ENCODE measurements around the gene DCAF8L2.
"Not testable (repeated sequence)": the region's sequence is repeated elsewhere in the genome, so short reads cannot be mapped to it uniquely, and the experiment has no call there.

DCAF8L2 gene

DNA sequence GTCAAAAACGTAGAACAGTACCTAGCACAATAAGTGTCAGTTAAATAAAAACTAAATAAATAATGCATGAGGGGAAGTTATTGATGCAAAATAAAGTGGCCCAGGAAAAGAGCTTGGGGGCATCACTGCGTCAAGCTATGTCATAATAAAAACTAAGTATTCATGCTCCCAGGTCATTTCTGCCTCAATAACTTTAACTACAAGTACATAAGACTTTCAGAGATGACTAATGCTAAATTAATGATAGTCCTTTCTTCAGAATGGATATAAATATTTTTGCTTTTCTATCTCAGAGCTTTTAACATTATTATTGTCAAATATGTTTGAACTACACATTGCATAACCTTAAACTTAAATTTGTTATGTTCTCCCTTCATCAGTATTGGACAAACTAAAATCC lies 125.5 kb downstream of the DCAF8L2 start:
- no peak for DNase-seq
- TF ChIP-seq CTCF (IDR thresholded peaks at IDR 0.05; ENCODE audit: low read depth, low read length, missing control alignments): no peak
- H3K4me3 ChIP-seq (ENCODE audit: low read depth, low read length): no peak overlapping the region
- H3K36me3 ChIP-seq (replicated peaks): no peaks in the 10 kb centered on the region
- no peaks in the 10 kb centered on the region for H3K27me3 ChIP-seq (replicated peaks)
- no peak overlapping the region for H3K27ac ChIP-seq
- in situ Hi-C loops (cut with HindIII; ENCODE audit: low pct_ligation_motif_present, low sequenced_read_pairs): no loop called here

- no peak overlapping the region for H3K4me3 ChIP-seq (ENCODE audit: low read depth, low read length)
- H3K36me3 ChIP-seq (replicated peaks): no peaks in the 10 kb centered on the region
- peak; percentile 1 for DNase-seq
- TF ChIP-seq CTCF (IDR thresholded peaks at IDR 0.05; ENCODE audit: low read depth, low read length, missing control alignments): no peak
- no peaks in the 10 kb centered on the region for H3K27me3 ChIP-seq (replicated peaks)
- in situ Hi-C loops (cut with HindIII; ENCODE audit: low pct_ligation_motif_present, low sequenced_read_pairs): no loop called here
- H3K27ac ChIP-seq: no peak overlapping the region
Observed at GRCh38 chrX:27728291-27728690, 138.1 kb downstream of the DCAF8L2 start.

DNA sequence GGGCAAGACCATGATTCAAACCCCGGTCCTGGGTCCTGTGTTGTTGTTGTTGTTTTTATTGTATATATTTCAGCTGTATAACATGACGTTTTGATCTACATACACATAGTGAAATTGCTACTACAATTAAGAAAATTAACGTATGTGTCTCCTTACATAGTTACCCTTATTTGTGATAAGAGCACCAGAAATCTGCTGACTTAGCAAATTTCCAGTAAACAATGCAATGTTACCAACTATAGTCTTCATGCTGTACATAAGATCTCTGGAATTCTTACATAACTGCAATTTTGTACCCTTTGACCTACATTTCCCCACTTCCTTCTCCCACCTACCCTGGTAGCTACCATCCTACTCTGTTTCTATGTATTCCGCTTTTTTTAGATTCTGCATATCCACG lies 141.8 kb downstream of the DCAF8L2 start:
- no peak for DNase-seq
- H3K4me3 ChIP-seq (ENCODE audit: low read depth, low read length): no peak overlapping the region
- no peak for TF ChIP-seq CTCF (IDR thresholded peaks at IDR 0.05; ENCODE audit: low read depth, low read length, missing control alignments)
- no peaks in the 10 kb centered on the region for H3K36me3 ChIP-seq (replicated peaks)
- in situ Hi-C loops (cut with HindIII; ENCODE audit: low pct_ligation_motif_present, low sequenced_read_pairs): no loop called here
- no peak overlapping the region for H3K27ac ChIP-seq
- H3K27me3 ChIP-seq (replicated peaks): no peaks in the 10 kb centered on the region

DNA sequence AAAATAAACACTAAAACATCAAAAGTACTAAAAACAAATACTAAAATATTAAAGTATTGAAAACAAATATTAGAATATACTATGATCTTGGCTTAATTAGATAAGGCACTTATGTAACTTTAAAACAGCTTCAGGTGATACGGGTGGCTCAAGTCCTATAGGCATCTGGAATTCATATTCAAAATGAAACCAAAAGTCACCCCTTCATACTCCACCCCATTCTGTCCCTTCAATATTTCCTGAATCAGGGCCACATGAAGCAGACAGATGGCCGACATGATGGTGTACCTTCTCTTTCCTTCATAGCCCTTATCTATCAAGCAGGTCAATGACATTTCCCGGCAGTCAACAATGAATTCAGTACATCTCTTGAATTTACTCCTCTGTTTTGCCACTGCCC lies 145.8 kb downstream of the DCAF8L2 start:
- no peaks in the 10 kb centered on the region for H3K36me3 ChIP-seq (replicated peaks)
- in situ Hi-C loops (cut with HindIII; ENCODE audit: low pct_ligation_motif_present, low sequenced_read_pairs): no loop called here
- no peaks in the 10 kb centered on the region for H3K27me3 ChIP-seq (replicated peaks)
- no peak overlapping the region for H3K4me3 ChIP-seq (ENCODE audit: low read depth, low read length)
- DNase-seq: no peak
- no peak for TF ChIP-seq CTCF (IDR thresholded peaks at IDR 0.05; ENCODE audit: low read depth, low read length, missing control alignments)
- H3K27ac ChIP-seq: no peak overlapping the region

GRCh38 chrX:27740933-27741332 lies 150.8 kb downstream of the DCAF8L2 start:
- Histone ChIP-seq H3K36me3 (replicated peaks) (no peaks in the 10 kb centered on the region), H3K27ac (no peak overlapping the region), H3K27me3 (replicated peaks) (no peaks in the 10 kb centered on the region), H3K4me3 (ENCODE audit: low read depth, low read length) (no peak overlapping the region)
- DNase-seq: no peak
- in situ Hi-C loops (cut with HindIII; ENCODE audit: low pct_ligation_motif_present, low sequenced_read_pairs): no loop called here
- TF ChIP-seq CTCF (IDR thresholded peaks at IDR 0.05; ENCODE audit: low read depth, low read length, missing control alignments): no peak

DNA sequence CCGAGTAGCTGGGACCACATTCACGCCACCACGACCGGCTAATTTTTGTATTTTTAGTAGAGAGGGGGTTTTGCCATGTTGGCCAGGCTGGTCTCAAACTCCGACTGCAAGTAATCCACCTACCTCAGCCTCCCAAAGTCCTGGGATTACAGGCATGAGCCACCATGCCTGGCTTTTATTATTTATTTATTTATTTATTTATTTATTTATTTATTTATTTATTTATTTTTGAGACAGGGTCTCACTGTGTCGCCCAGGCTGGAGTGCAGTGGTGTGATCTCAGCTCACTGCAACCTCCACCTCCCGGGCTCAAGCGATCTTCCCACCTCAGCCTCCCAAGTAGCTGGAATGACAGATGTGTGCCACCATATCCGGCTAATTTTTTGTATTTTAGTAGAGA lies 153.4 kb downstream of the DCAF8L2 start:
- H3K36me3 ChIP-seq (replicated peaks); in situ Hi-C loops (cut with HindIII; ENCODE audit: low pct_ligation_motif_present, low sequenced_read_pairs); H3K4me3 ChIP-seq (ENCODE audit: low read depth, low read length); DNase-seq; H3K27ac ChIP-seq; H3K27me3 ChIP-seq (replicated peaks): not testable (repeated sequence)

Measured in brain microvascular endothelial cell (primary cell).